ENCODE results near the gene SRCIN1. TPM values are rescaled to one million over a fixed set of nuclear protein-coding genes. Genes with fewer than 3 reads are reported as not detected.
"Not testable (repeated sequence)": the region's sequence is repeated elsewhere in the genome, so short reads cannot be mapped to it uniquely, and the experiment has no call there.

SRCIN1 gene, protein sequence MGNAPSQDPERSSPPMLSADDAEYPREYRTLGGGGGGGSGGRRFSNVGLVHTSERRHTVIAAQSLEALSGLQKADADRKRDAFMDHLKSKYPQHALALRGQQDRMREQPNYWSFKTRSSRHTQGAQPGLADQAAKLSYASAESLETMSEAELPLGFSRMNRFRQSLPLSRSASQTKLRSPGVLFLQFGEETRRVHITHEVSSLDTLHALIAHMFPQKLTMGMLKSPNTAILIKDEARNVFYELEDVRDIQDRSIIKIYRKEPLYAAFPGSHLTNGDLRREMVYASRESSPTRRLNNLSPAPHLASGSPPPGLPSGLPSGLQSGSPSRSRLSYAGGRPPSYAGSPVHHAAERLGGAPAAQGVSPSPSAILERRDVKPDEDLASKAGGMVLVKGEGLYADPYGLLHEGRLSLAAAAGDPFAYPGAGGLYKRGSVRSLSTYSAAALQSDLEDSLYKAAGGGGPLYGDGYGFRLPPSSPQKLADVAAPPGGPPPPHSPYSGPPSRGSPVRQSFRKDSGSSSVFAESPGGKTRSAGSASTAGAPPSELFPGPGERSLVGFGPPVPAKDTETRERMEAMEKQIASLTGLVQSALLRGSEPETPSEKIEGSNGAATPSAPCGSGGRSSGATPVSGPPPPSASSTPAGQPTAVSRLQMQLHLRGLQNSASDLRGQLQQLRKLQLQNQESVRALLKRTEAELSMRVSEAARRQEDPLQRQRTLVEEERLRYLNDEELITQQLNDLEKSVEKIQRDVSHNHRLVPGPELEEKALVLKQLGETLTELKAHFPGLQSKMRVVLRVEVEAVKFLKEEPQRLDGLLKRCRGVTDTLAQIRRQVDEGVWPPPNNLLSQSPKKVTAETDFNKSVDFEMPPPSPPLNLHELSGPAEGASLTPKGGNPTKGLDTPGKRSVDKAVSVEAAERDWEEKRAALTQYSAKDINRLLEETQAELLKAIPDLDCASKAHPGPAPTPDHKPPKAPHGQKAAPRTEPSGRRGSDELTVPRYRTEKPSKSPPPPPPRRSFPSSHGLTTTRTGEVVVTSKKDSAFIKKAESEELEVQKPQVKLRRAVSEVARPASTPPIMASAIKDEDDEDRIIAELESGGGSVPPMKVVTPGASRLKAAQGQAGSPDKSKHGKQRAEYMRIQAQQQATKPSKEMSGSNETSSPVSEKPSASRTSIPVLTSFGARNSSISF
- polyA plus RNA-seq (ENCODE audit: low read depth in 6 of 6): not detected

DNA sequence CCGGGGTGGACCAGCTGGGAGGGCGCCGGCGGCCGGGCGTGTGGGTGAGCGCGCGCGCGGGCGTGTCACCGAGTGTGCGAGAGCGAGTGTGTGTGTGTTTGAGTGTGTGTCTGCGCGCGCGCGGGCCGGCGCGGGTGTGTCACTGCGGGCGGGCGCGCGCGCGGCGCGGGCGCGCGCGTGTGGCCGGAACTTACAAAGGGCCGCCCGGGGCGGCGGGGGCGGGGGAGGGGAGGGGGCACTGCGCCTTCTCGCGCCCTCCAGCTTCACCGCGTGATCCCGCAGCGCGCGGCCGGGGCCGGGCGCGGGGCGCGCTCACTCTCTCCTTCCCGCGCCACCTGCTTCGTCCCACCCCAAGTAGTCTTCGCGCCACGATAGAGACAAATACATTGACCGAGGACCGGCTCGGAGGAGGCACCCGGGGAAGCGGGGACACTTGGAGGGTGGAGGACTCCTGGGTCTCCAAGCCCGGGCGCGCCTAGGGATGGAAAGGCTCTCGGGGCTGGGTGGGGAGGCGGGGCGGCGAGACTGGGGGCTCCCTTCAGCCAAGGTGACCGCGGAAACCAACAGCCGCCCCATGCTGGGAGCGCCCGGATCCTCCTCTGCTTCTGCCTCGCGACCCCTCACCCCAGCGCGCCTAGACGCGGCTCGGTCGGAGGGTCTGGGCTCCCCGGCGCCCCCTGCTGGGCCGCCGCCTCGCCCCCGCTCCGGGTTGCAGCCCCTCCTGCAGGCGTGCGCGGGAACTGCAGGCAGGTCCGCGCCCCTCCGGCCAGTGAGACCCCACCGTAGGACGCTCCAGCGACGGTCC, at the start of gene SRCIN1:
SRCIN1 (minus strand) TSS at position 112 of the 805 bp plus-strand sequence. CDS start 247 bp downstream, outside the sequence.
- H3K9me3 Mint-ChIP-seq: no peaks in the 10 kb centered on the region

GRCh38 chr17:38654411-38655398, 49.0 kb upstream of the SRCIN1 start:
- H3K36me3 Mint-ChIP-seq: no peaks in the 10 kb centered on the region
- H3K4me1 Mint-ChIP-seq: peaks cover 8 to 16% (median 14%) of the 10 kb centered on the region in 3 donors
- H3K27me3 Mint-ChIP-seq: peaks cover 28 to 62% (median 44%) of the 10 kb centered on the region in 3 donors
- H3K4me3 Mint-ChIP-seq: peak overlapping the region in 1 of 8 donors; percentile 25
- ATAC-seq (ENCODE audit: low read depth in 2 of 2) (no peak), DNase-seq (no peak)
- H3K27ac Mint-ChIP-seq: no peak overlapping the region
- no peaks in the 10 kb centered on the region for H3K9me3 Mint-ChIP-seq

More for the DNA sequence above, at the start of gene SRCIN1:
- peaks cover 22 to 37% (median 30%) of the 10 kb centered on the region in 3 donors for H3K4me1 Mint-ChIP-seq
- DNase-seq (no peak), ATAC-seq (ENCODE audit: low read depth in 2 of 2) (peak; percentile 35 to 40)
- peaks cover 0 to 2% of the 10 kb centered on the region in 2 donors for H3K36me3 Mint-ChIP-seq
- H3K4me3 Mint-ChIP-seq: peak within 1 kb of the TSS; percentile 33 to 91 (median 76)
- H3K27me3 Mint-ChIP-seq: peaks cover 43 to 87% (median 78%) of the 10 kb centered on the region in 3 donors
- H3K27ac Mint-ChIP-seq: peak within 1 kb of the TSS in 1 of 6 donors; percentile 90

DNA sequence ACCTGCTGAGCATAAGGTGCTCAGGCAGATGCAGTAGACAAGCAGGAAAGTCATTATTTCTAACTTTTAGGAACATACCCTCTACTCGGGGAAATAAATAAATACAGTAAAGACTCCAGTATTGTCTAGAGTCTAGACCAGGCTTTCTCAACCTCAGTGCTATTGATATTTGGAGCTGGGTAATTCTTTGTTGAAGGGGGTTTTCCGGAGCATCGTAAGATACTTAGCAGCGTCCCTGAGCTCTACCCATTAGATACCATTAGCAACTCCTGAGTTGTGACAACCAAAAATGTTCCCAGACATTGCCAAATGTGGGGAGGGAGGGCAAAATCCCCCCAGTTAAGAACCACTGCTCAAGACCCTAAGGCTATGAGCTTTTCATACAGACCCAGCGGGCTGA, 47.9 kb upstream of the SRCIN1 start:
- peak overlapping the region in 1 of 8 donors; percentile 22 for H3K4me3 Mint-ChIP-seq
- peaks cover 7 to 16% (median 13%) of the 10 kb centered on the region in 3 donors for H3K4me1 Mint-ChIP-seq
- no peaks in the 10 kb centered on the region for H3K9me3 Mint-ChIP-seq

GRCh38 chr17:38653230-38653629, 47.5 kb upstream of the SRCIN1 start:
- Mint-ChIP-seq H3K9me3 (no peaks in the 10 kb centered on the region), H3K27ac (no peak overlapping the region), H3K27me3 (peaks cover 25 to 52% (median 36%) of the 10 kb centered on the region in 3 donors), H3K36me3 (no peaks in the 10 kb centered on the region), H3K4me1 (peaks cover 2 to 16% (median 8%) of the 10 kb centered on the region in 3 donors), H3K4me3 (peak overlapping the region in 1 of 8 donors; percentile 22)
- DNase-seq (no peak), ATAC-seq (ENCODE audit: low read depth in 2 of 2) (no peak)

More for the DNA sequence above, 47.9 kb upstream of the SRCIN1 start:
- DNase-seq (no peak), ATAC-seq (ENCODE audit: low read depth in 2 of 2) (no peak)
- Mint-ChIP-seq H3K27ac (no peak overlapping the region), H3K27me3 (peaks cover 28 to 56% (median 40%) of the 10 kb centered on the region in 3 donors), H3K36me3 (no peaks in the 10 kb centered on the region)

DNA sequence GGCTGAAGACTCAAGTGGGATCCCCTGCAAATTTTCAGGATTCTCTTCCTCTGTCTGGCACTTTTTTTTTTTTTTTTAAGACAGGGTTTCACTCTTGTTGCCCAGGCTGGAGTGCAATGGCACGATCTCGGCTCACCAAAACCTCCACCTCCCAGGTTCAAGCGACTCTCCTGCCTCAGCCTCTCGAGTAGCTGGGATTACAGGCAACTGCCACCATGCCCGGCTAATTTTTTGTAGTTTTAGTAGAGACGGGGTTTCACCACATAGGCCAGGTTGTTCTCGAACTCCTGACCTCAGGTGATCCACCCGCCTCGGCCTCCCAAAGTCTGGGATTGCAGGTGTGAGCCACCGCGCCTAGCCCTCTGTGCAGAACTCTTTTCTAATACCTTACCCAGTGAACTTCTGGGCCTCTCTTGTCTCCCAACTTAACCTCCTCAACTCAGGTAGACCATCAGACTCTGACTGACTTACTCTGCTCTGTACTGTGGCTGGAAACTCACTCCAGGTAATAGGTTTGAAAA, 45.0 kb upstream of the SRCIN1 start:
- ATAC-seq (ENCODE audit: low read depth in 2 of 2); DNase-seq; H3K4me3 Mint-ChIP-seq; H3K36me3 Mint-ChIP-seq; H3K9me3 Mint-ChIP-seq: not testable (repeated sequence)
- H3K27me3 Mint-ChIP-seq: peaks cover 15 to 34% (median 19%) of the 10 kb centered on the region in 3 donors
- peak overlapping the region in 1 of 6 donors; percentile 52 for H3K27ac Mint-ChIP-seq
- H3K4me1 Mint-ChIP-seq: peaks cover 0 to 12% (median 4%) of the 10 kb centered on the region in 3 donors

DNA sequence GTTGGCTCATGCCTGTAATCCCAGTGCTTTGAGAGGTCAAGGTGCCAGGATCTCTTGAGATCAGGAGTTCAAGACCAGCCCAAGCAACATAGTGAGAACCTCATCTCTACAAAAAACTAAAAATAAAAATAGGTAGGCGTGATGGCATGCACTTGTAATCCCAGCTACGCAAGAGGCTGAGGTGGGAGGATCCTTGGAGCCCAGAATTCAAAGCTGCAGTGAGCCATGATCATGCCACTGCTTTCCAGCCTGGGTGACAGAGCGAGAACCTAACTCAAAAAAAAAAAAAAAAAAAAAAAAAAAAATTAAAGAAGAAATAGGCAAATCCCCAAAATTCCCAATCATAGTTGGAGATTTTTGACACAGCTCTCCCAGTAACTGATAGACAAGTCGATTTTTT, 32.2 kb upstream of the SRCIN1 start:
- H3K36me3 Mint-ChIP-seq: peaks cover 8% of the 10 kb centered on the region in 2 donors
- H3K9me3 Mint-ChIP-seq: no peaks in the 10 kb centered on the region
- DNase-seq (no peak), ATAC-seq (ENCODE audit: low read depth in 2 of 2) (no peak)
- H3K27me3 Mint-ChIP-seq: peaks cover 20 to 43% (median 42%) of the 10 kb centered on the region in 3 donors
- H3K4me3 Mint-ChIP-seq: no peak overlapping the region
- no peaks in the 10 kb centered on the region for H3K4me1 Mint-ChIP-seq
- H3K27ac Mint-ChIP-seq: no peak overlapping the region

GRCh38 chr17:38636054-38636453, 30.3 kb upstream of the SRCIN1 start:
- no peak for ATAC-seq (ENCODE audit: low read depth in 2 of 2)
- Mint-ChIP-seq H3K36me3 (peaks cover 8% of the 10 kb centered on the region in 2 donors), H3K4me3 (peak overlapping the region in 1 of 8 donors; percentile 6), H3K9me3 (no peaks in the 10 kb centered on the region), H3K27ac (no peak overlapping the region), H3K27me3 (peaks cover 18 to 43% (median 42%) of the 10 kb centered on the region in 3 donors), H3K4me1 (no peaks in the 10 kb centered on the region)
- no peak for DNase-seq

DNA sequence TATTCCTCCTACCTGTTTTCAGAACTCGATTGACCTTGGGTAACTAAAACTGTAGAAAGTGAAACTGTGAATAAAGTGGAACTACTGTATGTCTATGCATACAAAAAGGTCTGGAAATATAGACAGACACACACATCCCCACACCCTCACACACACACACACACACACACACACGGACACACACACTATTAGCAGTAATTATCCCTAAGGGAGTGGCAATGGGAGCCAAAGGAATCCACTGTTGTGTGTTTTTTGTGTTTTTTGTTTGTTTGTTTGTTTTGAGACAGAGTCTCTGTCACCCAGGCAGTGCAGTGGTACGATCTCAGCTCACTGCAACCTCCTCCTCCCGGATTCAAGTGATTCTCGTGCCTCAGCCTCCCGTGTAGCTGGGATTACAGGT, 26.6 kb upstream of the SRCIN1 start:
- no peak overlapping the region for H3K4me3 Mint-ChIP-seq
- DNase-seq: no peak
- H3K9me3 Mint-ChIP-seq: peaks cover 0 to 5% (median 0%) of the 10 kb centered on the region in 7 donors
- peaks cover 5 to 8% of the 10 kb centered on the region in 2 donors for H3K36me3 Mint-ChIP-seq
- H3K27me3 Mint-ChIP-seq: peaks cover 14 to 34% (median 27%) of the 10 kb centered on the region in 3 donors
- H3K27ac Mint-ChIP-seq: no peak overlapping the region
- no peak for ATAC-seq (ENCODE audit: low read depth in 2 of 2)
- no peaks in the 10 kb centered on the region for H3K4me1 Mint-ChIP-seq

DNA sequence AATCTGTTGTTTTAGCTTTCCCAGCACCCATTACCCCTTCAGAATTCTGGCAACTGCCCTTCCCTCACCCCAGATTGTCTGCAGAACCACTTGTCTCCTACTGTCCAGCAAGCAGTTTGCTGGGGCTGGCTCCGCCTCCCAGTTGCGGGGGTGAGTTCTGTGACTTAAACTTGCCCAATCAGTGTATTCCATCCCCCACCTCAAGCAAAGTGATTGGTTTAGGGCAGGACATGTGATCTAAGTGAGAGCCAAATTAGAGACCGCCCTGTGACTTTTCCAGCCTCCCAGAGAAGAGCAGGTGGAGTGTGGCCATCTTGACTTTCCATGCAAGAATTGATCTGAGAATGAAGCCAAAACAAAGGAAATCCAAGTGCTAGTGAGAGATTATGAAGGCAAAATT, 22.7 kb upstream of the SRCIN1 start:
- ATAC-seq (ENCODE audit: low read depth in 2 of 2) (no peak), DNase-seq (no peak)
- H3K36me3 Mint-ChIP-seq: no peaks in the 10 kb centered on the region
- no peak overlapping the region for H3K27ac Mint-ChIP-seq
- no peak overlapping the region for H3K4me3 Mint-ChIP-seq
- peaks cover 0 to 10% (median 3%) of the 10 kb centered on the region in 3 donors for H3K4me1 Mint-ChIP-seq
- peaks cover 0 to 26% (median 9%) of the 10 kb centered on the region in 3 donors for H3K27me3 Mint-ChIP-seq
- H3K9me3 Mint-ChIP-seq: peaks cover 0 to 9% (median 0%) of the 10 kb centered on the region in 7 donors

- peaks cover 0 to 9% (median 0%) of the 10 kb centered on the region in 7 donors for H3K9me3 Mint-ChIP-seq
- peaks cover 0 to 10% (median 3%) of the 10 kb centered on the region in 3 donors for H3K4me1 Mint-ChIP-seq
- H3K27ac Mint-ChIP-seq: no peak overlapping the region
- no peaks in the 10 kb centered on the region for H3K36me3 Mint-ChIP-seq
- H3K27me3 Mint-ChIP-seq: peaks cover 0 to 30% (median 9%) of the 10 kb centered on the region in 3 donors
- H3K4me3 Mint-ChIP-seq: no peak overlapping the region
- ATAC-seq (ENCODE audit: low read depth in 2 of 2): no peak
- no peak for DNase-seq
These were observed 22.2 kb upstream of the SRCIN1 start for GRCh38 chr17:38627957-38628356.

GRCh38 chr17:38626606-38627226, 21.0 kb upstream of the SRCIN1 start:
- not testable (repeated sequence) for H3K4me1 Mint-ChIP-seq; H3K9me3 Mint-ChIP-seq; DNase-seq; H3K4me3 Mint-ChIP-seq; H3K36me3 Mint-ChIP-seq; ATAC-seq (ENCODE audit: low read depth in 2 of 2)
- Mint-ChIP-seq H3K27ac (peak overlapping the region in 1 of 6 donors; percentile 67), H3K27me3 (peaks cover 9 to 41% (median 11%) of the 10 kb centered on the region in 3 donors)

Data from naive B cell (primary cell).